ENCODE results near the gene ZNF76. TPM values are rescaled to one million over a fixed set of nuclear protein-coding genes. Genes with fewer than 3 reads are reported as not detected.

ZNF76 gene
- 32.8 and 33.1 TPM in 2 replicates for total RNA-seq

GRCh38 chr6:35259194-35259947 is at the start of gene ZNF76:
ZNF76 (plus strand) TSS chr6:35259735; CDS start chr6:35281152, 21,417 bp downstream.
- intact Hi-C loops (cut with micrococcal nuclease) = loop anchor here (1.0 to 2.0 kb wide), 6 partner anchors 43 to 502 kb away; partner anchors contain the start of genes ANKS1A, FANCE, PPARD and RPL10A
- H3K27me3 Mint-ChIP-seq (ENCODE audit: insufficient read depth) = no peaks in the 10 kb centered on the region
- H3K4me3 Mint-ChIP-seq = peak within 1 kb of the TSS; percentile 96
- DNase-seq (ENCODE audit: low spot score) = peak; percentile 87
- peaks cover 40% of the 10 kb centered on the region for H3K4me1 Mint-ChIP-seq (ENCODE audit: low read depth)
- H3K9me3 Mint-ChIP-seq = no peaks in the 10 kb centered on the region
- peak within 1 kb of the TSS; percentile 88 for H3K27ac Mint-ChIP-seq
- peaks cover 4% of the 10 kb centered on the region for H3K36me3 Mint-ChIP-seq (ENCODE audit: low read depth)

- Mint-ChIP-seq H3K36me3 (ENCODE audit: low read depth) (no peaks in the 10 kb centered on the region), H3K27ac (no peak overlapping the region), H3K4me3 (peak overlapping the region; percentile 78), H3K4me1 (ENCODE audit: low read depth) (peaks cover 6% of the 10 kb centered on the region), H3K27me3 (ENCODE audit: insufficient read depth) (peaks cover 60% of the 10 kb centered on the region), H3K9me3 (no peaks in the 10 kb centered on the region)
- intact Hi-C loops (cut with micrococcal nuclease) = no loop called here
- no peak for DNase-seq (ENCODE audit: low spot score)
These were observed 46.2 kb upstream of the ZNF76 start for GRCh38 chr6:35213298-35213791.

GRCh38 chr6:35213824-35214756 is 45.4 kb upstream of the ZNF76 start, which contains the start of gene SCUBE3:
SCUBE3 (plus strand) TSS chr6:35213956; CDS start chr6:35214419, 463 bp downstream.
- Mint-ChIP-seq H3K9me3 (no peaks in the 10 kb centered on the region), H3K4me1 (ENCODE audit: low read depth) (peaks cover 6% of the 10 kb centered on the region), H3K27me3 (ENCODE audit: insufficient read depth) (peaks cover 55% of the 10 kb centered on the region), H3K27ac (no peak within 1 kb of the TSS), H3K4me3 (peak within 1 kb of the TSS; percentile 78), H3K36me3 (ENCODE audit: low read depth) (no peaks in the 10 kb centered on the region)
- intact Hi-C loops (cut with micrococcal nuclease) = no loop called here
- DNase-seq (ENCODE audit: low spot score) = no peak

- no peak overlapping the region for H3K4me3 Mint-ChIP-seq
- intact Hi-C loops (cut with micrococcal nuclease) = no loop called here
- no peaks in the 10 kb centered on the region for H3K36me3 Mint-ChIP-seq (ENCODE audit: low read depth)
- no peak overlapping the region for H3K27ac Mint-ChIP-seq
- H3K27me3 Mint-ChIP-seq (ENCODE audit: insufficient read depth) = peaks cover 55% of the 10 kb centered on the region
- DNase-seq (ENCODE audit: low spot score) = no peak
- peaks cover 6% of the 10 kb centered on the region for H3K4me1 Mint-ChIP-seq (ENCODE audit: low read depth)
- H3K9me3 Mint-ChIP-seq = no peaks in the 10 kb centered on the region
These were observed 44.5 kb upstream of the ZNF76 start for GRCh38 chr6:35214869-35215664.

- intact Hi-C loops (cut with micrococcal nuclease) = no loop called here
These were observed 43.7 kb upstream of the ZNF76 start for GRCh38 chr6:35215665-35216411.

GRCh38 chr6:35216412-35216732 is 43.2 kb upstream of the ZNF76 start:
- Mint-ChIP-seq H3K4me3 (no peak overlapping the region), H3K36me3 (ENCODE audit: low read depth) (no peaks in the 10 kb centered on the region), H3K27me3 (ENCODE audit: insufficient read depth) (peaks cover 49% of the 10 kb centered on the region), H3K27ac (no peak overlapping the region), H3K4me1 (ENCODE audit: low read depth) (peaks cover 6% of the 10 kb centered on the region), H3K9me3 (no peaks in the 10 kb centered on the region)
- intact Hi-C loops (cut with micrococcal nuclease) = no loop called here
- no peak for DNase-seq (ENCODE audit: low spot score)

More at GRCh38 chr6:35215665-35216411, 43.7 kb upstream of the ZNF76 start:
- Mint-ChIP-seq H3K27ac (no peak overlapping the region), H3K27me3 (ENCODE audit: insufficient read depth) (peaks cover 54% of the 10 kb centered on the region), H3K4me1 (ENCODE audit: low read depth) (peaks cover 6% of the 10 kb centered on the region), H3K36me3 (ENCODE audit: low read depth) (no peaks in the 10 kb centered on the region), H3K4me3 (peak overlapping the region; percentile 50), H3K9me3 (no peaks in the 10 kb centered on the region)
- no peak for DNase-seq (ENCODE audit: low spot score)

GRCh38 chr6:35216851-35217811 is 42.4 kb upstream of the ZNF76 start:
- H3K9me3 Mint-ChIP-seq = no peaks in the 10 kb centered on the region
- H3K27ac Mint-ChIP-seq = no peak overlapping the region
- no peak overlapping the region for H3K4me3 Mint-ChIP-seq

GRCh38 chr6:35218021-35218420 is 41.5 kb upstream of the ZNF76 start:
- intact Hi-C loops (cut with micrococcal nuclease) = no loop called here
- H3K27ac Mint-ChIP-seq = no peak overlapping the region
- DNase-seq (ENCODE audit: low spot score) = no peak
- H3K4me1 Mint-ChIP-seq (ENCODE audit: low read depth) = peaks cover 3% of the 10 kb centered on the region
- no peaks in the 10 kb centered on the region for H3K36me3 Mint-ChIP-seq (ENCODE audit: low read depth)
- no peaks in the 10 kb centered on the region for H3K9me3 Mint-ChIP-seq
- H3K27me3 Mint-ChIP-seq (ENCODE audit: insufficient read depth) = peaks cover 38% of the 10 kb centered on the region
- no peak overlapping the region for H3K4me3 Mint-ChIP-seq

More at GRCh38 chr6:35216851-35217811, 42.4 kb upstream of the ZNF76 start:
- Mint-ChIP-seq H3K36me3 (ENCODE audit: low read depth) (no peaks in the 10 kb centered on the region), H3K27me3 (ENCODE audit: insufficient read depth) (peaks cover 46% of the 10 kb centered on the region), H3K4me1 (ENCODE audit: low read depth) (peaks cover 6% of the 10 kb centered on the region)
- DNase-seq (ENCODE audit: low spot score) = no peak
- intact Hi-C loops (cut with micrococcal nuclease) = no loop called here

GRCh38 chr6:35218456-35218855 is 41.1 kb upstream of the ZNF76 start:
- Mint-ChIP-seq H3K4me1 (ENCODE audit: low read depth) (no peaks in the 10 kb centered on the region), H3K27ac (no peak overlapping the region), H3K9me3 (no peaks in the 10 kb centered on the region), H3K27me3 (ENCODE audit: insufficient read depth) (peaks cover 36% of the 10 kb centered on the region), H3K4me3 (no peak overlapping the region), H3K36me3 (ENCODE audit: low read depth) (no peaks in the 10 kb centered on the region)
- intact Hi-C loops (cut with micrococcal nuclease) = no loop called here
- DNase-seq (ENCODE audit: low spot score) = no peak

GRCh38 chr6:35219683-35220326 is 39.7 kb upstream of the ZNF76 start:
- H3K4me3 Mint-ChIP-seq = no peak overlapping the region
- intact Hi-C loops (cut with micrococcal nuclease) = no loop called here
- DNase-seq (ENCODE audit: low spot score) = no peak

GRCh38 chr6:35220711-35221110 is 38.8 kb upstream of the ZNF76 start:
- DNase-seq (ENCODE audit: low spot score) = no peak
- Mint-ChIP-seq H3K4me1 (ENCODE audit: low read depth) (no peaks in the 10 kb centered on the region), H3K9me3 (no peaks in the 10 kb centered on the region), H3K27me3 (ENCODE audit: insufficient read depth) (peaks cover 30% of the 10 kb centered on the region), H3K4me3 (no peak overlapping the region), H3K27ac (no peak overlapping the region), H3K36me3 (ENCODE audit: low read depth) (no peaks in the 10 kb centered on the region)
- intact Hi-C loops (cut with micrococcal nuclease) = no loop called here

More at GRCh38 chr6:35219683-35220326, 39.7 kb upstream of the ZNF76 start:
- H3K27ac Mint-ChIP-seq = no peak overlapping the region
- no peaks in the 10 kb centered on the region for H3K9me3 Mint-ChIP-seq
- peaks cover 36% of the 10 kb centered on the region for H3K27me3 Mint-ChIP-seq (ENCODE audit: insufficient read depth)
- H3K36me3 Mint-ChIP-seq (ENCODE audit: low read depth) = no peaks in the 10 kb centered on the region
- no peaks in the 10 kb centered on the region for H3K4me1 Mint-ChIP-seq (ENCODE audit: low read depth)
